A549 (cell line): ENCODE results near the gene DNM3. TPM values are rescaled to one million over a fixed set of nuclear protein-coding genes. Genes with fewer than 3 reads are reported as not detected.
A peak's percentile ranks its signal among the peaks of the same experiment; 100 is the strongest.

ENCODE experiments used
- ATAC-seq, 2 experiments: fragments of 200-7000 bp in 1 of 2; fragments of >200 bp in 1 of 2; cut with Nextera tagmentation in 1 of 2; cut with Tn5 transposase in 1 of 2; 3 replicates each; pipeline versions ENCODE4 v1.8.0 to v1.9.1; 2018 to 2020; ENCODE audit warnings: mild to moderate bottlenecking in 1 of 2, moderate library complexity in 1 of 2
- CTCF ChIA-PET: fragments of 300-600 bp; sonication (Branson Sonifier 250); formaldehyde crosslinking; extraction: SDS; loops from one replicate; lab custom pipeline; 2021; ENCODE audit warnings: antibody characterized with exemption, inconsistent platforms; lab: Yijun Ruan, JAX
- POLR2A ChIA-PET: fragments of 350-600 bp; formaldehyde crosslinking; extraction: SDS; loops from one replicate; lab custom pipeline; 2021; ENCODE audit warnings: antibody characterized with exemption, inconsistent platforms; lab: Yijun Ruan, JAX
- DNase-seq, 2 experiments: peaks; one replicate each; pipeline versions ENCODE4 v3.0.0 to v3.0.0-alpha.2; 2011 to 2016; ENCODE audit warnings: low read depth in 1 of 2, low spot score in 1 of 2
- FAIRE-seq: peaks from 2 replicates; lab custom pipeline; 2011; peaks lifted over from hg19 to GRCh38; lab: Jason Lieb, UNC
- H3K27ac ChIP-seq, 2 experiments: fragments of >200 bp; sonication (Bioruptor Twin); formaldehyde crosslinking; 3 replicates each; pipeline ENCODE4 v1.5.1; 2016 to 2017
- H3K4me1 ChIP-seq: fragments of >200 bp; sonication (Bioruptor Twin); formaldehyde crosslinking; 3 replicates; pipeline ENCODE4 v1.6.1; 2016
- H3K4me2 ChIP-seq: fragments of >200 bp; sonication (Bioruptor Twin); formaldehyde crosslinking; 3 replicates; pipeline ENCODE4 v1.6.1; 2016
- H3K4me3 ChIP-seq: fragments of >200 bp; sonication (Bioruptor Twin); formaldehyde crosslinking; 3 replicates; pipeline ENCODE4 v1.5.1; 2016
- H3K9me3 ChIP-seq: fragments of >200 bp; sonication (Bioruptor Twin); formaldehyde crosslinking; 3 replicates; pipeline ENCODE4 v1.6.1; 2016
- BCL3 ChIP-seq: fragments of >200 bp; sonication (Bioruptor Twin); formaldehyde crosslinking; IDR thresholded peaks from 3 replicates; pipeline ENCODE4 v1.6.1; 2016
- EHMT2 ChIP-seq: fragments of 200-600 bp; sonication (generic); IDR thresholded peaks from 2 replicates; pipeline ENCODE4 v1.6.1; 2016; ENCODE audit warnings: antibody characterized with exemption, low read depth, mild to moderate bottlenecking, moderate library complexity
- ELK1 ChIP-seq: fragments of 150-350 bp; IDR thresholded peaks from 2 replicates; pipeline ENCODE4 v1.6.1; 2014; ENCODE audit warnings: low read depth, mild to moderate bottlenecking, low read length
- EP300 ChIP-seq, 2 experiments: fragments of >200 bp; sonication (Bioruptor Twin); formaldehyde crosslinking; IDR thresholded peaks; 2 replicates in 1 of 2; 3 replicates in 1 of 2; pipeline ENCODE4 v1.6.1; 2016 to 2017
- FOSL2 ChIP-seq, 2 experiments: fragments of 450-650 bp in 1 of 2; fragments of >200 bp in 1 of 2; sonication (Bioruptor Twin) in 1 of 2; formaldehyde crosslinking; IDR thresholded peaks; 2 replicates each; pipeline versions ENCODE4 v1.5.0 to v1.6.1; 2016 to 2020; ENCODE audit warnings: mild to moderate bottlenecking in 1 of 2, moderate library complexity in 1 of 2
- GATA3 ChIP-seq: IDR thresholded peaks from 2 replicates; pipeline ENCODE4 v1.6.1; 2012; ENCODE audit warnings: borderline replicate concordance
- HES2 ChIP-seq: fragments of >200 bp; sonication (Bioruptor Twin); formaldehyde crosslinking; IDR thresholded peaks from 2 replicates; pipeline ENCODE4 v1.6.1; 2016
- HEYL ChIP-seq: fragments of 250-450 bp; sonication (Bioruptor Pico); IDR thresholded peaks from 2 replicates; pipeline ENCODE4 v1.8.0; 2021; ENCODE audit warnings: mild to moderate bottlenecking, moderate library complexity
- JUN ChIP-seq, 2 experiments: fragments of >200 bp; sonication (Bioruptor Twin); formaldehyde crosslinking; IDR thresholded peaks; 2 replicates in 1 of 2; 3 replicates in 1 of 2; pipeline ENCODE4 v1.6.1; 2016 to 2017
- JUNB ChIP-seq: fragments of >200 bp; sonication (Bioruptor Twin); formaldehyde crosslinking; IDR thresholded peaks from 2 replicates; pipeline ENCODE4 v1.6.1; 2016
- KDM5A ChIP-seq: fragments of 200-600 bp; sonication (generic); IDR thresholded peaks from 2 replicates; pipeline ENCODE4 v1.6.1; 2016; ENCODE audit warnings: antibody characterized with exemption, mild to moderate bottlenecking
- MAFK ChIP-seq: fragments of 450-650 bp; IDR thresholded peaks from 2 replicates; pipeline ENCODE4 v1.6.1; 2014; ENCODE audit not compliant: partially characterized antibody
- RAD21 ChIP-seq, 2 experiments: fragments of >200 bp in 1 of 2; sonication (Bioruptor Twin) in 1 of 2; formaldehyde crosslinking in 1 of 2; IDR thresholded peaks in 1 of 2; conservative IDR thresholded peaks in 1 of 2; 2 replicates in 1 of 2; 3 replicates in 1 of 2; pipeline ENCODE4 v1.6.1; 2012 to 2018; ENCODE audit warnings: inconsistent platforms in 1 of 2
- RCOR1 ChIP-seq: fragments of 150-350 bp; IDR thresholded peaks from 2 replicates; pipeline ENCODE4 v1.6.1; 2014; ENCODE audit warnings: antibody characterized with exemption, low read length, low read depth
- REST ChIP-seq: fragments of 200-600 bp; sonication (generic); IDR thresholded peaks from 2 replicates; pipeline ENCODE4 v1.6.1; 2016; ENCODE audit warnings: antibody characterized with exemption, mild to moderate bottlenecking, moderate library complexity
- RNF2 ChIP-seq: fragments of 200-600 bp; sonication (generic); IDR thresholded peaks from 2 replicates; pipeline ENCODE4 v1.6.1; 2016; ENCODE audit warnings: low read depth, mild to moderate bottlenecking, antibody characterized with exemption, moderate library complexity, borderline replicate concordance
- WGBS: methylation state at CpG from one replicate; pipeline ENCODE4 v1.1.6; 2017; ENCODE audit errors: missing lambda C conversion rate; 5-methylcytosine and 5-hydroxymethylcytosine counted together
- polyA plus RNA-seq, 4 experiments: library from polyadenylated mRNA; depleted of rRNA in 3 of 4; stranded (reverse); fragments of >200 nt; fragmentation: RNase III in 1 of 4; extraction: RNeasy Plus Mini Kit Qiagen cat#74134 plus additional on column Dnase treatment in 1 of 4; gene quantifications; 2 replicates in 3 of 4; 3 replicates in 1 of 4; pipeline ENCODE4 v1.2.3, GENCODE V29; 2011 to 2017

Gene DNM3
- polyA plus RNA-seq, 2 of the 4 experiments (the other 2 are of a cell fraction) = 0.57 to 1.5 TPM

GRCh38 chr1:172252958-172253357, 411.7 kb downstream of the DNM3 start:
- Histone ChIP-seq H3K4me2 (no peak overlapping the region), H3K4me3 (no peak overlapping the region), H3K9me3 (no peaks in the 10 kb centered on the region), H3K27ac (peak overlapping the region; percentile 15 to 57; a peak in 4 of 6 replicates), H3K4me1 (peaks cover 27% of the 10 kb centered on the region)
- FAIRE-seq (no peak), ATAC-seq (no peak), DNase-seq (no peak)
- POLR2A ChIA-PET = no interaction called here
- CTCF ChIA-PET = interaction anchor here (0.8 to 2.2 kb wide), 4 partner anchors 9 to 162 kb away, joined by 3 to 5 read pairs (median 4); no protein-coding TSS in a partner anchor
- WGBS = 93% methylated on average over 2 of the region's 2 CpGs
- TF ChIP-seq HEYL (CRISPR knock-in tag) (no peak), MAFK (peak; percentile 52)
- TF ChIP-seq, all 56 proteins: peak for 1

GRCh38 chr1:172254521-172255222, 413.4 kb downstream of the DNM3 start:
- ChIA-PET CTCF (interaction anchor here (1.1 to 2.4 kb wide), 3 partner anchors 104 to 164 kb away, joined by 3 to 11 read pairs (median 5); no protein-coding TSS in a partner anchor), POLR2A (interaction anchor here (0.8 to 2.1 kb wide), 3 partner anchors 15 to 105 kb away, joined by 3 to 16 read pairs (median 4); no protein-coding TSS in a partner anchor)
- Histone ChIP-seq H3K9me3 (no peaks in the 10 kb centered on the region), H3K4me3 (no peak overlapping the region), H3K4me1 (peaks cover 27% of the 10 kb centered on the region), H3K4me2 (peak overlapping the region; percentile 51), H3K27ac (peak overlapping the region; percentile 62 to 79)
- FAIRE-seq = peak; percentile 46
- WGBS = 29% methylated on average over 3 of the region's 3 CpGs
- peak; percentile 85 to 93 for ATAC-seq
- peak; percentile 42 to 62; a peak in 2 of 5 replicates for TF ChIP-seq EP300 (IDR thresholded peaks at IDR 0.05)
- TF ChIP-seq KDM5A = no peak
- no peak for TF ChIP-seq RNF2
- TF ChIP-seq BCL3 = no peak
- TF ChIP-seq RAD21 (conservative IDR thresholded peaks at IDR 0.05 in 1 of 2, IDR thresholded peaks at IDR 0.05 in 1 of 2) = peak in 1 of 2 experiments; percentile 30; a peak in 1 of 5 replicates
- no peak for TF ChIP-seq EHMT2
- TF ChIP-seq ELK1 = no peak
- peak; percentile 72; the same call in 1 of the 2 replicates for TF ChIP-seq GATA3
- TF ChIP-seq HES2 = 0 out of 2 replicates have a peak, but pooled peaks have one; percentile 7
- peak; percentile 90 for TF ChIP-seq FOSL2 (IDR thresholded peaks at IDR 0.05)
- peak; percentile 95 for TF ChIP-seq FOSL2 (CRISPR knock-in tag; IDR thresholded peaks at IDR 0.05)
- TF ChIP-seq RCOR1 = no peak
- peak in 1 of 2 experiments; percentile 59; a peak in 2 of 5 replicates for TF ChIP-seq JUN (IDR thresholded peaks at IDR 0.05)
- peak; percentile 56; the same call in 1 of the 2 replicates for TF ChIP-seq REST
- TF ChIP-seq JUNB = peak; percentile 95
- DNase-seq = peak; percentile 11 to 75
